Measurements from ENCODE around the gene ZNF436. TPM values are rescaled to one million over a fixed set of nuclear protein-coding genes. Genes with fewer than 3 reads are reported as not detected.

The ZNF436 gene
- total and polyA plus RNA-seq, 2 of the 13 experiments (the other 11 are each of a cell fraction or from before 2014, with no cell fraction given) = 4.3 to 9.9 TPM

GRCh38 chr1:23371987-23372880 is 2.6 kb upstream of the ZNF436 start:
- H3K79me2 ChIP-seq (ENCODE audit: insufficient read depth, low read length) = peaks cover 22% of the 10 kb centered on the region
- H4K20me1 ChIP-seq (ENCODE audit: insufficient read depth, low read length) = no peaks in the 10 kb centered on the region
- H3K27me3 ChIP-seq (ENCODE audit: control insufficient read depth in 1 of 2, insufficient read depth in 2 of 2, low read length in 2 of 2) = no peaks in the 10 kb centered on the region; a peak in 1 of 5 replicates
- H3K4me1 ChIP-seq (ENCODE audit: insufficient read depth, low read length) = peaks cover 53% of the 10 kb centered on the region
- H3K36me3 ChIP-seq (replicated peaks in 1 of 2; ENCODE audit: control insufficient read depth in 1 of 2, insufficient read depth in 2 of 2, low read length in 2 of 2) = no peaks in the 10 kb centered on the region
- ATAC-seq (no peak), FAIRE-seq (no peak), DNase-seq (ENCODE audit: low spot score) (no peak)
- no peaks in the 10 kb centered on the region for H3K9me3 ChIP-seq (ENCODE audit: low read length)
- H3K27ac ChIP-seq (ENCODE audit: extremely low read length, insufficient read depth, low read length) = no peak overlapping the region
- WGBS (ENCODE audit: low lambda C conversion rate) = 90% methylated on average over 13 of the region's 13 CpGs
- H2AFZ ChIP-seq (ENCODE audit: low read length) = no peak overlapping the region
- H3K9ac ChIP-seq (ENCODE audit: insufficient read depth, low read depth, low read length) = no peak overlapping the region
- H3K4me3 ChIP-seq (replicated peaks in 1 of 3; ENCODE audit: insufficient read depth in 1 of 3, low read depth in 2 of 3, low read length in 3 of 3) = no peak overlapping the region
- no peak overlapping the region for H3K4me2 ChIP-seq (ENCODE audit: low read depth, low read length)
- intact Hi-C loops (cut with micrococcal nuclease; ENCODE audit: unreplicated experiment) (no loop called here), in situ Hi-C loops (cut with HindIII; ENCODE audit: extremely low pct_ligation_motif_present, low pct_unique_long_range_greater_than_20kb) (no loop called here)
- POLR2A ChIA-PET = interaction anchor here (0.6 kb wide), 1 partner anchor 159 kb away, joined by 3 read pairs; the partner anchor contains the start of gene E2F2
- CTCF ChIA-PET (ENCODE audit: low intra/inter-chr PET ratio, low total read pairs) = no interaction called here
- BruUV-seq (replicated peaks) = no TSS peak
- TF ChIP-seq NRL (CRISPR knock-in tag; IDR thresholded peaks at IDR 0.05; ENCODE audit: borderline replicate concordance) = no peak
- TF ChIP-seq ZNF263 (CRISPR knock-in tag; IDR thresholded peaks at IDR 0.05) = 0 out of 2 replicates have a peak, but pooled peaks have one; percentile 23

DNA sequence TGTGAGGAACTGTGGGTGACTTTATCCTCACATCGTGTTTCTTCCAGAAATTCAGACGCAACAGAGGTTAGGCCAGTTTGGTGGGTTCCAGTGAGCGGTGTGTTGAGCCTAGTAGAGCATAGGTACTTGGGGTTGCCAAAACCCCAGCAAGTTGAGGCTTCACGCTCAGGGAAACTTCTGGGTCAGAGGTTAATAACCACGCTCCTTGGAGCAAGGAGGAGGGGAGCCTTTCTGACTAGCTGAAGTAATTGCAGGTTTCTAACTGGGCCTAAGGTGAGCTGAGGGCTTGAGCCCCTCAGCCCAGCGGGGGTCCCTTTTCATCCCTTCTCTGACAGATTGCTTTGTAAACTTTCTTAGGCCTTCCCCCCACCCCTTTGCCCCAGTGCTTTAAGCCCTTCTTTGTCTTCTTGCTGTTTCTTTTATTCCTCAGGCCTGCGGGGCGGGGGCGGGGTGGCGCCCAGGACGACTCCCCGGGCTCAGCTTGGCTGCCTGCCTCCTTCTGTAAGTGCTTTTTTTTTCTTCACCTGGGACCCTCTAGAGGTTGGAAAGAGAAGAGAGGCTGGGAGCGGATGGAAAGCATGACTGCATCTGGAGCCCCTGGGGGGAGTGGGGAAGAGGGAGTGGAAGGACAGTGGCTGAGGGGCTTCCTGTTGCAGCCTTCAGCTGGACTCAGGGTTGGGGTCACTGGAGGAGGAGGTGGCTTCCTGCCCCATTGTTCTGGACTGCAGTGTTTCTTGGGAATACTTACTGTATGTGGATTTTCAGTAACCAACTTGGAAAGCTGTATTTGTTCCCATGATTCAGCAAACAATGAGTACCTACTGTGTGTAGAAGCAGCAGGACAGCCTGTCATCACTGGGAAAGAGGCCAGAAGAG is 1.3 kb upstream of the ZNF436 start:
- in situ Hi-C loops (cut with HindIII; ENCODE audit: extremely low pct_ligation_motif_present, low pct_unique_long_range_greater_than_20kb) = no loop called here
- ATAC-seq (no peak), FAIRE-seq (no peak), DNase-seq (ENCODE audit: low spot score) (no peak)
- no peak overlapping the region for H2AFZ ChIP-seq (ENCODE audit: low read length)
- peaks cover 53% of the 10 kb centered on the region for H3K4me1 ChIP-seq (ENCODE audit: insufficient read depth, low read length)
- WGBS (ENCODE audit: low lambda C conversion rate) = 85% methylated on average over 11 of the region's 13 CpGs
- peak overlapping the region; percentile 96; the same call in 1 of the 2 replicates for H3K9ac ChIP-seq (ENCODE audit: insufficient read depth, low read depth, low read length)
- H3K79me2 ChIP-seq (ENCODE audit: insufficient read depth, low read length) = peaks cover 29% of the 10 kb centered on the region
- H3K27me3 ChIP-seq (ENCODE audit: control insufficient read depth in 1 of 2, insufficient read depth in 2 of 2, low read length in 2 of 2) = no peaks in the 10 kb centered on the region; a peak in 1 of 5 replicates
- no peak overlapping the region for H3K4me3 ChIP-seq (replicated peaks in 1 of 3; ENCODE audit: insufficient read depth in 1 of 3, low read depth in 2 of 3, low read length in 3 of 3)
- H3K27ac ChIP-seq (ENCODE audit: extremely low read length, insufficient read depth, low read length) = no peak overlapping the region
- H4K20me1 ChIP-seq (ENCODE audit: insufficient read depth, low read length) = no peaks in the 10 kb centered on the region
- no peaks in the 10 kb centered on the region for H3K36me3 ChIP-seq (replicated peaks in 1 of 2; ENCODE audit: control insufficient read depth in 1 of 2, insufficient read depth in 2 of 2, low read length in 2 of 2)
- intact Hi-C loops (cut with micrococcal nuclease; ENCODE audit: unreplicated experiment) = no loop called here
- peak overlapping the region; percentile 97 for H3K4me2 ChIP-seq (ENCODE audit: low read depth, low read length)
- CTCF ChIA-PET (ENCODE audit: low intra/inter-chr PET ratio, low total read pairs) = no interaction called here
- TF ChIP-seq ZKSCAN1 (IDR thresholded peaks at IDR 0.05; ENCODE audit: low read length) (peak; percentile 66; the same call in 1 of the 2 replicates), ZNF20 (CRISPR knock-in tag; IDR thresholded peaks at IDR 0.05) (no peak)
- no TSS peak for BruUV-seq (replicated peaks)
- POLR2A ChIA-PET = no interaction called here
- H3K9me3 ChIP-seq (ENCODE audit: low read length) = no peaks in the 10 kb centered on the region

Data from HepG2 (cell line).